GM13977 (cell line): Measurements from ENCODE around the gene NR1I2.
A peak's percentile ranks its signal among the peaks of the same experiment; 100 is the strongest.

ENCODE experiments used
- DNase-seq: peaks from one replicate; pipeline ENCODE4 v3.0.0; 2012; ENCODE audit warnings: low spot score
- CTCF ChIP-seq: IDR thresholded peaks from 2 replicates; pipeline ENCODE4 v1.5.1; 2012; ENCODE audit warnings: mild to moderate bottlenecking, control low read depth; ENCODE audit not compliant: insufficient read depth; ENCODE audit errors: extremely low read depth, missing control alignments
- in situ Hi-C: fragments of 300-500 bp; cut with MboI; formaldehyde crosslinking; loops from one replicate; pipeline ENCODE4 v1.12.0; 2022; ENCODE audit warnings: low sequenced_read_pairs, low pct_unique_long_range_greater_than_20kb, mixed read lengths, inconsistent platforms; ENCODE audit not compliant: unreplicated experiment

NR1I2 gene

GRCh38 chr3:119825820-119826219, 43.9 kb downstream of the NR1I2 start:
- no peak for TF ChIP-seq CTCF
- in situ Hi-C loops = no loop called here
- DNase-seq = no peak

GRCh38 chr3:119826711-119827608, 45.1 kb downstream of the NR1I2 start:
- DNase-seq = no peak
- TF ChIP-seq CTCF = no peak
- in situ Hi-C loops = no loop called here

GRCh38 chr3:119829420-119829819, 47.5 kb downstream of the NR1I2 start:
- TF ChIP-seq CTCF = no peak
- in situ Hi-C loops = no loop called here

GRCh38 chr3:119831022-119831421, 49.1 kb downstream of the NR1I2 start:
- peak; percentile 18 for TF ChIP-seq CTCF
- in situ Hi-C loops = no loop called here
- DNase-seq = no peak

More at GRCh38 chr3:119829420-119829819, 47.5 kb downstream of the NR1I2 start:
- no peak for DNase-seq

GRCh38 chr3:119831941-119832371, 50.1 kb downstream of the NR1I2 start:
- no peak for TF ChIP-seq CTCF
- DNase-seq = no peak
- in situ Hi-C loops = no loop called here

GRCh38 chr3:119834754-119835370, 53.0 kb downstream of the NR1I2 start:
- in situ Hi-C loops = no loop called here
- DNase-seq = no peak
- TF ChIP-seq CTCF = no peak
